ENCODE data around the gene CNTN4.

- no peak for TF ChIP-seq CTCF (IDR thresholded peaks at IDR 0.05; ENCODE audit: low read length)
- TF ChIP-seq EZH2 (IDR thresholded peaks at IDR 0.05; ENCODE audit: borderline replicate concordance, low read length), result no peak
Observed at GRCh38 chr3:2246873-2247648, 148.4 kb downstream of the CNTN4 start.
